ENCODE measurements around the gene LRRC55.
"Not testable (repeated sequence)": the region's sequence is repeated elsewhere in the genome, so short reads cannot be mapped to it uniquely, and the experiment has no call there.

The LRRC55 gene

DNA sequence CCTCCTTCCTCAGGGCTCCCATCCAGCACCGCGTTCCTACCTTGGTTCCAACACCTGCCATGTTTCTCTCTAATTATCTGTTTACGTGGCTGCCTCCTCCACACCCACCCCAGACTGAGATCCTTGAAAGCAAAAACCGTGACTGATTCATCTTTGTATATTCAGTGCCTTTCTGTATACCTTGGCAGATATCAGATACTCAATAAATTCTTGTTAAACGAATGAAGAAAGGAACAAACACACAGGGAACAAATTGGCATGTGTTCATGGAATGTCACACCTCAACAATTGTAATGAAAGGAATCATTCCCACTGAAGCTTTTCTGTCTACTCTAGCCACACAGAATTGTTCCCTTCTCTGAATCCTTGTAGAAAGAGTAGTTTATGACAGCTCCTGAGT, 20.4 kb upstream of the LRRC55 start:
- Histone ChIP-seq H3K9me3 (ENCODE audit: control insufficient read depth, low read length) (no peaks in the 10 kb centered on the region), H3K4me3 (ENCODE audit: extremely low read depth, insufficient read depth, low read length, poor library complexity, severe bottlenecking) (no peak overlapping the region), H3K4me1 (ENCODE audit: control insufficient read depth, insufficient read depth, low read length, poor library complexity, severe bottlenecking) (peaks cover 6% of the 10 kb centered on the region), H3K27ac (ENCODE audit: low read depth, low read length, severe bottlenecking) (no peak overlapping the region), H3K36me3 (ENCODE audit: control insufficient read depth, insufficient read depth, low read length) (no peaks in the 10 kb centered on the region)
- 92 to 100% methylated on average over 3 to 4 of the region's 5 CpGs for WGBS, 2 experiments (ENCODE audit: insufficient coverage in 2 of 2)

DNA sequence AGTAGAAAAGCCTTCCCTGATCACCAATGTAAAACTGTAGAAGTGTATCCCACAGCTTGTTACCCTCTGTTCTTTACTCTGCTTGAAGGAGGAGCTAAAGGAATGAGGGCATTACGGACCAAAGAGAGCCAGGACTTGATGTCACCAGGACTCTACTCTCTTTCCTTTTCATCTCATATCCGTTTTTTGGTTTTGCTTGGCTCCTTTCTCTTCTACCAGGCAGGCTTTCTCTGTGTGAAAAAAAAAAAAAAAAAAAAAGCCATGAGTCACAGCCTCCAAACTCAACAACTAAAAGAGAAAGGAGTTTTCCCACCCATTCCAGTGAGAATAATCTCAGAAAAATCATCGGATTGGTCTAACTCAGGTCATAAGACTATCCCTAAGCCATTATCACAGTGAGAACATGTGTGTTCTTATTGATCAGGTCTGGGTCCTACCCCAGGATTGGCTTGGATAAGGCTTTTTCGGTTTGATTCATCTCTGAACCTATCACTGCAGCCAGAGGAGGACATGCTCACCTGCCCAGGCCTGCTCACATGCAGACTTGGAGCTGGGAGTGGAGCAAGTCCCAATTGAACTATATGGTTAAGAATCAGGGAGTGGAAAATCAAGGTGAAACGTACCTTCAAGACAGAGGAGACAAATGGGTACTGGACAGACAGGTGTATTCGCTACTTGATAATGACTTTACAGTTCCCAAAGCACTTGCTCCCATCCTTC, 19.4 kb upstream of the LRRC55 start:
- 95 to 100% methylated on average over 2 to 3 of the region's 6 CpGs for WGBS, 2 experiments (ENCODE audit: insufficient coverage in 2 of 2)

GRCh38 chr11:57163160-57163868, 18.4 kb upstream of the LRRC55 start:
- Histone ChIP-seq H3K4me1 (ENCODE audit: control insufficient read depth, insufficient read depth, low read length, poor library complexity, severe bottlenecking) (no peaks in the 10 kb centered on the region), H3K27ac (ENCODE audit: low read depth, low read length, severe bottlenecking) (no peak overlapping the region), H3K36me3 (ENCODE audit: control insufficient read depth, insufficient read depth, low read length) (no peaks in the 10 kb centered on the region), H3K9me3 (ENCODE audit: control insufficient read depth, low read length) (no peaks in the 10 kb centered on the region), H3K4me3 (ENCODE audit: extremely low read depth, insufficient read depth, low read length, poor library complexity, severe bottlenecking) (no peak overlapping the region)
- WGBS, 2 experiments (ENCODE audit: insufficient coverage in 2 of 2), result 84 to 87% methylated on average over 4 to 6 of the region's 6 CpGs

More for the DNA sequence above, 19.4 kb upstream of the LRRC55 start:
- Histone ChIP-seq H3K4me1 (ENCODE audit: control insufficient read depth, insufficient read depth, low read length, poor library complexity, severe bottlenecking) (no peaks in the 10 kb centered on the region), H3K9me3 (ENCODE audit: control insufficient read depth, low read length) (no peaks in the 10 kb centered on the region), H3K36me3 (ENCODE audit: control insufficient read depth, insufficient read depth, low read length) (no peaks in the 10 kb centered on the region), H3K27ac (ENCODE audit: low read depth, low read length, severe bottlenecking) (no peak overlapping the region), H3K4me3 (ENCODE audit: extremely low read depth, insufficient read depth, low read length, poor library complexity, severe bottlenecking) (no peak overlapping the region)

GRCh38 chr11:57164317-57164716, 17.4 kb upstream of the LRRC55 start:
- 70% methylated on average over 1 of the region's 1 CpG; no CpG with 5 or more reads in 1 of the 2 experiments for WGBS, 2 experiments (ENCODE audit: insufficient coverage in 2 of 2)
- H3K27ac ChIP-seq (ENCODE audit: low read depth, low read length, severe bottlenecking), result no peak overlapping the region
- H3K36me3 ChIP-seq (ENCODE audit: control insufficient read depth, insufficient read depth, low read length), result no peaks in the 10 kb centered on the region
- no peaks in the 10 kb centered on the region for H3K4me1 ChIP-seq (ENCODE audit: control insufficient read depth, insufficient read depth, low read length, poor library complexity, severe bottlenecking)
- peaks cover 4% of the 10 kb centered on the region for H3K9me3 ChIP-seq (ENCODE audit: control insufficient read depth, low read length)
- no peak overlapping the region for H3K4me3 ChIP-seq (ENCODE audit: extremely low read depth, insufficient read depth, low read length, poor library complexity, severe bottlenecking)

DNA sequence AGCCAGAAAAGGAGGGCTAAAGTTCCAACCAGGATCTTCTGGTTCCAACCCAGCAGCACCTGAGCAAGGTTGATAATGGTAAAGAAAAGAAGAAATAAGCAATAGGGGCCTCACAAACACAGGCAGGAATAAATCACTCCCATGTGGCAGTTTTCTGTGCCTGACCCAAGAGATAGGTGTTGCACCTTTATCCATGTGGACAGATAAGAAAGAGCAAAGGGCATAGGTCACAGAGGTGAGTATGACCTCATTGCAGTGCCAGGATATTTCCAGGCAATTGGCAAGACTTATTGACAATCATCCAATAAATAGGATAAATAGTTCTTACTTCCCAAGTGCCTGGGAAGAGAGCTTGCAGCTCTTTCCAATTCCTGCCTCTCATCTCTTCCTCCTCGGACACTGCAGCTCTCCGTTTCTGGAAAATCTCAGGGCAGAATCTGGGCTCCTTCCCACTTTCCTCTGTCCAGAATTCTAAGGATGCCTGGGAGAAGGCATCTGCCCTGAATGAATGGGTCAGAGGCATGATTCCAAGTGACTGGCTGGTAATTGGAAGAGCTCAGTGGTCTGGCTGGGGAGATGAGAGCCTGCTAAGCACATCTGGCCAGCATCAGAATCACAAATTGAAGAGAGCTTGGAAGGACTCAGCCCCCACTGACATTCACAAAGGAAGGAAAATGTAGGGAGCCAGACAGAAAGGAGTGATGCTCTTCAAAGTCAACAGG, 14.5 kb upstream of the LRRC55 start:
- Histone ChIP-seq H3K36me3 (ENCODE audit: control insufficient read depth, insufficient read depth, low read length) (no peaks in the 10 kb centered on the region), H3K9me3 (ENCODE audit: control insufficient read depth, low read length) (peaks cover 13% of the 10 kb centered on the region), H3K27ac (ENCODE audit: low read depth, low read length, severe bottlenecking) (no peak overlapping the region), H3K4me3 (ENCODE audit: extremely low read depth, insufficient read depth, low read length, poor library complexity, severe bottlenecking) (no peak overlapping the region), H3K4me1 (ENCODE audit: control insufficient read depth, insufficient read depth, low read length, poor library complexity, severe bottlenecking) (no peaks in the 10 kb centered on the region)
- WGBS, 2 experiments (ENCODE audit: insufficient coverage in 2 of 2), result 87% methylated on average over 2 of the region's 2 CpGs; no CpG with 5 or more reads in 1 of the 2 experiments

- H3K4me3 ChIP-seq (ENCODE audit: extremely low read depth, insufficient read depth, low read length, poor library complexity, severe bottlenecking); H3K27ac ChIP-seq (ENCODE audit: low read depth, low read length, severe bottlenecking); H3K36me3 ChIP-seq (ENCODE audit: control insufficient read depth, insufficient read depth, low read length); H3K4me1 ChIP-seq (ENCODE audit: control insufficient read depth, insufficient read depth, low read length, poor library complexity, severe bottlenecking): not testable (repeated sequence)
- peaks cover 13% of the 10 kb centered on the region for H3K9me3 ChIP-seq (ENCODE audit: control insufficient read depth, low read length)
- 100% methylated on average over 1 of the region's 2 CpGs; no CpG with 5 or more reads in 1 of the 2 experiments for whole genome bisulfite sequencing, 2 experiments (ENCODE audit: insufficient coverage in 2 of 2)
Measured at GRCh38 chr11:57169732-57170313, 11.9 kb upstream of the LRRC55 start.

- 59 to 86% methylated on average over 2 of the region's 3 CpGs for WGBS, 2 experiments (ENCODE audit: insufficient coverage in 2 of 2)
- Histone ChIP-seq H3K4me3 (ENCODE audit: extremely low read depth, insufficient read depth, low read length, poor library complexity, severe bottlenecking) (no peak overlapping the region), H3K4me1 (ENCODE audit: control insufficient read depth, insufficient read depth, low read length, poor library complexity, severe bottlenecking) (no peaks in the 10 kb centered on the region), H3K36me3 (ENCODE audit: control insufficient read depth, insufficient read depth, low read length) (no peaks in the 10 kb centered on the region), H3K27ac (ENCODE audit: low read depth, low read length, severe bottlenecking) (no peak overlapping the region), H3K9me3 (ENCODE audit: control insufficient read depth, low read length) (peaks cover 13% of the 10 kb centered on the region)
Measured at GRCh38 chr11:57172031-57172430, 9.7 kb upstream of the LRRC55 start.

DNA sequence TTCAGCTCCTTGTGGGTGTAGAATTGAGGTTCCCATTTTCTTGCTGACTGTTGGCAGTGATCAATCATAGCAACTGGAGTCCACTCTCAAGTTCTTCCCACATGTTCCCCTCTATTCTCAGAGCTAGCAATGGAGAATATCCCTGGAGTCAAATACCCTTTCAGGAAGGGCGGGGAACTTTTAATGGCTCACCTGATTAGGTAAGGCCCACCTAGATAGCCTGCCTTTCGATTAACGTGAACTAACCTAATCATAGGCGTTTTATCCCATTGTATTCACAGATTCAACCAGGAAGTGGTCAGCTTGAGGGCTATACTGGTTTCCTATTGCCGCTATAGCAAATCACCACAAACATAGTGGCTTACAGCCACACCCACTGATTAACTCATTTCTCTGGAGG, 7.1 kb upstream of the LRRC55 start:
- Histone ChIP-seq H3K4me1 (ENCODE audit: control insufficient read depth, insufficient read depth, low read length, poor library complexity, severe bottlenecking) (no peaks in the 10 kb centered on the region), H3K36me3 (ENCODE audit: control insufficient read depth, insufficient read depth, low read length) (no peaks in the 10 kb centered on the region), H3K9me3 (ENCODE audit: control insufficient read depth, low read length) (peaks cover 5% of the 10 kb centered on the region), H3K4me3 (ENCODE audit: extremely low read depth, insufficient read depth, low read length, poor library complexity, severe bottlenecking) (no peak overlapping the region), H3K27ac (ENCODE audit: low read depth, low read length, severe bottlenecking) (no peak overlapping the region)
- 92% methylated on average over 5 of the region's 5 CpGs for WGBS, 2 experiments (ENCODE audit: insufficient coverage in 2 of 2)

GRCh38 chr11:57175478-57175877, 6.3 kb upstream of the LRRC55 start:
- Histone ChIP-seq H3K9me3 (ENCODE audit: control insufficient read depth, low read length) (no peaks in the 10 kb centered on the region), H3K4me3 (ENCODE audit: extremely low read depth, insufficient read depth, low read length, poor library complexity, severe bottlenecking) (no peak overlapping the region), H3K4me1 (ENCODE audit: control insufficient read depth, insufficient read depth, low read length, poor library complexity, severe bottlenecking) (no peaks in the 10 kb centered on the region), H3K27ac (ENCODE audit: low read depth, low read length, severe bottlenecking) (no peak overlapping the region), H3K36me3 (ENCODE audit: control insufficient read depth, insufficient read depth, low read length) (no peaks in the 10 kb centered on the region)

DNA sequence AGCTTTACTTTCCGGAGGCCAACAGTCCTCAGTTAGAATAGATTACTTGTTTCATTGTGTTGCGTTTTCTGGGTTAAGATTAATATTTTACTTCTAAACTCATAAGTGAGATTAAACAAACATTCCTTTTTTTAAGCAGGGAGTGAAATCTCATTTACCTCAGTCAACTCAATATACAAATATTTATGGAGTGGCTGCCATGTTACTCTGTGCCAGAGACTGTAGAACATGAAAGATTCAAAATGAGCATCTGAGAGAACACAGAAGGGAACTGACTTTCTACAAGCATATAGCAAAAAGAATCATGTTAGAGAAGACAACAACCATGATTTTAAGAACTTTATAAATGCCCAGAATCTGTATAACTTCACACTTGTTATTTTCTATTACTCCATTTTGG, 3.4 kb upstream of the LRRC55 start:
- WGBS, 2 experiments (ENCODE audit: insufficient coverage in 2 of 2), result no CpG with 5 or more reads among the region's 2 CpGs
- no peaks in the 10 kb centered on the region for H3K9me3 ChIP-seq (ENCODE audit: control insufficient read depth, low read length)
- no peak overlapping the region for H3K4me3 ChIP-seq (ENCODE audit: extremely low read depth, insufficient read depth, low read length, poor library complexity, severe bottlenecking)
- no peak overlapping the region for H3K27ac ChIP-seq (ENCODE audit: low read depth, low read length, severe bottlenecking)
- no peaks in the 10 kb centered on the region for H3K4me1 ChIP-seq (ENCODE audit: control insufficient read depth, insufficient read depth, low read length, poor library complexity, severe bottlenecking)
- no peaks in the 10 kb centered on the region for H3K36me3 ChIP-seq (ENCODE audit: control insufficient read depth, insufficient read depth, low read length)
